HFFc6 (cell line): ENCODE data around the gene MCRIP1. TPM values are rescaled to one million over a fixed set of nuclear protein-coding genes. Genes with fewer than 3 reads are reported as not detected.

Experiments used
- DNase-seq: peaks from one replicate; pipeline ENCODE4 v3.0.0-alpha.2; 2018
- H3K27ac Mint-ChIP-seq: 2 replicates; pipeline ENCODE4 v1.8.0; 2020; ENCODE audit warnings: mild to moderate bottlenecking, mixed read lengths
- H3K27me3 Mint-ChIP-seq: 2 replicates; pipeline ENCODE4 v1.8.0; 2021; ENCODE audit warnings: mild to moderate bottlenecking, moderate library complexity, mixed read lengths; ENCODE audit not compliant: insufficient read depth
- H3K36me3 Mint-ChIP-seq: 2 replicates; pipeline ENCODE4 v1.8.0; 2021; ENCODE audit warnings: low read depth, mixed read lengths
- H3K4me1 Mint-ChIP-seq: 2 replicates; pipeline ENCODE4 v1.8.0; 2020; ENCODE audit warnings: low read depth, mixed read lengths
- H3K4me3 Mint-ChIP-seq: 2 replicates; pipeline ENCODE4 v1.8.0; 2020; ENCODE audit warnings: mild to moderate bottlenecking, moderate library complexity, mixed read lengths
- H3K9me3 Mint-ChIP-seq: 2 replicates; pipeline ENCODE4 v1.8.0; 2020; ENCODE audit warnings: mild to moderate bottlenecking, mixed read lengths
- CTCF ChIP-seq: fragments of 200-600 bp; sonication (generic); IDR thresholded peaks from 2 replicates; pipeline ENCODE4 v1.5.0; 2021; ENCODE audit warnings: antibody characterized with exemption, mild to moderate bottlenecking
- long read RNA-seq: library from polyadenylated mRNA; unstranded; transcript quantifications from one replicate; pipeline ENCODE4 v2.0.0, GENCODE V29; 2019
- total RNA-seq, 6 experiments: library from RNA; stranded (reverse); fragmentation: NEBNext Ultra II Directional; extraction: Animal tissue kit (Norgen Biotek cat#: 25700); gene quantifications; 2 replicates in 1 of 6; 3 replicates in 5 of 6; pipeline ENCODE4 v1.2.3, GENCODE V29; 2021

MCRIP1 gene, protein sequence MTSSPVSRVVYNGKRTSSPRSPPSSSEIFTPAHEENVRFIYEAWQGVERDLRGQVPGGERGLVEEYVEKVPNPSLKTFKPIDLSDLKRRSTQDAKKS
- total RNA-seq, result 100 to 1,000 TPM in 2 of 6 experiments, 10 to 100 TPM in 4; 88.0 to 103 (median 92.8) TPM
- long read RNA-seq, transcript MCRIP1-201 (5 exons, 1,209 nt), result major isoform, 61 of 89 reads
- long read RNA-seq, transcript MCRIP1-203 (6 exons, 925 nt), result minor isoform, 9 of 89 reads
- long read RNA-seq, transcript MCRIP1-207 (4 exons, 2,775 nt), result minor isoform, 7 of 89 reads
- long read RNA-seq, partial matches to known transcripts, result 1 of 89 reads
- long read RNA-seq, other reads (novel, unspliced or antisense), result 5 of 89 reads

DNA sequence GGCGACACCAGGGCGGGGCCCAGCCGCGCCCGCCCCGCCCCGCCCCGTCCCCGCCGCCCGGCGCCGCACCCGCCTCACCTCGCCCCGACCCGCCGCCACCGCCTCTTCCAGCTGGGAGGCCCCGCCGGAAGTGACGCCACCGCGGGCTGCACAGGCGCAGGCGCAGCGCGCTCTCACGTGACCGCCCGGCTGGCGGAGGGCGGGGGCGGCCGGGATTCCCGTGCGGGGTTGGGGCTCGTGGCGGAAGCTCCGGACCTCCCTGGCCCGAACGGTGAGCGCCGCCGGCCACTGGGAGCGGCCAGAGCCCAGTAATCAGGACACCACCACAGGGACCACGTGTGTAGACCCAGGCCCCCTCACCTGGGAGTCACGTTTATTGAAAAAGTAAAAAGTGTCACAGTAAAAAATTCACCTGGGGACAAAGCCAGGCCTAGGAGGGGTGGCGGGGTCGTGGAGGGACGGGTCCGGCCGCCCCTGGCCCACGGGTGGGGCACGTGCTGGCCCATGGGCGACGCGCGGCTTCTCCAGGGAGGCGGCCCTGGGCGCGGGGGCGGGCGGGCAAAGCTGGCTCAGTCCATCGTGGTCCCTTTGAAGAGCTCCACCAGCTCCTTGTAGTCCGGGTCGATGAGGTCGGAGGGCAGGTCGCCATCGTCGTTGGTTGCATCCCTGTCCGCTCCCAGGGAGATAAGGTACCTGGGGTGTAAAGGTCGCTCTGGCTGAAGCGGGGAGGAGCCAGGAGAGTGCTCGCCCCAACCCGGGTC, at the start of gene MCRIP1:
TSS of gene MCRIP1 (minus strand) at position 132 of the 761 bp plus-strand sequence. CDS start 8,785 bp downstream, outside the sequence.
- no peaks in the 10 kb centered on the region for H3K9me3 Mint-ChIP-seq
- peak; percentile 89 for DNase-seq
- peaks cover 2% of the 10 kb centered on the region; the same call in 1 of the 2 replicates for H3K27me3 Mint-ChIP-seq
- TF ChIP-seq CTCF, result no peak
- H3K36me3 Mint-ChIP-seq, result no peaks in the 10 kb centered on the region
- H3K4me1 Mint-ChIP-seq, result peaks cover 21% of the 10 kb centered on the region
- peak within 1 kb of the TSS; percentile 87 for H3K4me3 Mint-ChIP-seq
- peak within 1 kb of the TSS; percentile 95 for H3K27ac Mint-ChIP-seq

- no peaks in the 10 kb centered on the region for H3K9me3 Mint-ChIP-seq
- H3K36me3 Mint-ChIP-seq, result peaks cover 26% of the 10 kb centered on the region
- no peaks in the 10 kb centered on the region for H3K27me3 Mint-ChIP-seq
- no peak overlapping the region for H3K4me3 Mint-ChIP-seq
- peaks cover 17% of the 10 kb centered on the region for H3K4me1 Mint-ChIP-seq
- H3K27ac Mint-ChIP-seq, result no peak overlapping the region
- no peak for DNase-seq
- TF ChIP-seq CTCF, result no peak
Observed at GRCh38 chr17:81879121-81879520, 46.0 kb upstream of the MCRIP1 start.

DNA sequence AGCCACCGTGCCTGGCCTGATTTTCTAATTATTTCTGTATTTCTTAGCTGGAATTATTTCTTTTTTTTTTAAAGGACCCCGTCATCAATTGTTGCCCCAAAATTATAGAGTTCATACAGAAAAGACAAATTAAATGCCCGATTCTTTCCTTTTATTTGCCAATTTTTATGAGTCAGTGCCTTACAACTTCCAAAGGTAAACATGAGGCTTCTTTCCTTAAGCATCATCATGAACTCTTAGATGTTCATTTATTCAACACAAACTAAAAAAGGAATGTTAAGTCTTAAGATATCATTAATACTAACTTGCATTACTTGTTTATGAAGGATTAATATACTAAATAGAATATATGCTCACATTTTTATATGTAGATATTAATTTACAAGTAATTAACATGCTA, 45.2 kb upstream of the MCRIP1 start:
- Mint-ChIP-seq H3K27me3 (no peaks in the 10 kb centered on the region), H3K36me3 (peaks cover 26% of the 10 kb centered on the region), H3K9me3 (no peaks in the 10 kb centered on the region), H3K4me1 (peaks cover 17% of the 10 kb centered on the region), H3K27ac (no peak overlapping the region), H3K4me3 (no peak overlapping the region)
- no peak for DNase-seq
- no peak for TF ChIP-seq CTCF

DNA sequence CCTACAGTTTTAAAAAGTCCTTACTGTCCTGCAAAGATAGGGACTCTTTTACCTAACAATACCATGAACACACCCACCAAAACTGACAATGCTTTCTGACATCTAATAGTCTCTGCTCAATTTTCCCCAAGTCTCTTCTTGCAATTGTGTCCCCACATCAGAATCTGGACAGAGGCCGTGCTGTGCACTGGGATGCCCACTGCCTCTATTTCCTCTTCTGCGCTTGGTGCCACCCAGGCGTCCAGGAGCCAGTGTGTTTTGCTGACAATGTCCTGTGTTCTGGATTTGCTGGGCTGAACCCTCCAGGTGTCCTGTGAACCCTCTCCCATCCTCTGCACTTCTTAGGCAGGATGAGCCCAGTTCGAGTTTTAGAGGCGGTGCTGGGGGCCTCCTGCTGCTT, 44.5 kb upstream of the MCRIP1 start:
- Mint-ChIP-seq H3K27me3 (no peaks in the 10 kb centered on the region), H3K4me3 (no peak overlapping the region), H3K4me1 (peaks cover 17% of the 10 kb centered on the region), H3K9me3 (no peaks in the 10 kb centered on the region), H3K27ac (no peak overlapping the region), H3K36me3 (peaks cover 30% of the 10 kb centered on the region)
- no peak for TF ChIP-seq CTCF
- no peak for DNase-seq

- Mint-ChIP-seq H3K27ac (peak overlapping the region; percentile 88), H3K27me3 (peaks cover 36% of the 10 kb centered on the region), H3K9me3 (no peaks in the 10 kb centered on the region), H3K4me1 (peaks cover 31% of the 10 kb centered on the region), H3K4me3 (peak overlapping the region; percentile 83), H3K36me3 (peaks cover 14% of the 10 kb centered on the region)
- peak; percentile 88 for DNase-seq
- TF ChIP-seq CTCF, result peak; percentile 65
Observed at GRCh38 chr17:81871387-81872230, 38.5 kb upstream of the MCRIP1 start.
